Fibroblast of lung (primary cell): ENCODE measurements around the gene KIAA0319L.
"Not testable (repeated sequence)": the region's sequence is repeated elsewhere in the genome, so short reads cannot be mapped to it uniquely, and the experiment has no call there.

Source experiments
- CTCF ChIP-seq, 2 donors: IDR thresholded peaks in 1 of 2; conservative IDR thresholded peaks in 1 of 2; 1 replicate in 1 of 2; 2 replicates in 1 of 2; pipeline ENCODE4 v1.5.1; 2011 to 2012; ENCODE audit warnings: low read length in 2 of 2, control low read depth in 1 of 2, inconsistent platforms in 1 of 2, low read depth in 1 of 2, mild to moderate bottlenecking in 1 of 2
- EZH2 ChIP-seq: IDR thresholded peaks from 2 replicates; pipeline ENCODE4 v1.5.1; 2012; ENCODE audit warnings: low read length, control low read depth, mild to moderate bottlenecking; ENCODE audit errors: missing control alignments

DNA sequence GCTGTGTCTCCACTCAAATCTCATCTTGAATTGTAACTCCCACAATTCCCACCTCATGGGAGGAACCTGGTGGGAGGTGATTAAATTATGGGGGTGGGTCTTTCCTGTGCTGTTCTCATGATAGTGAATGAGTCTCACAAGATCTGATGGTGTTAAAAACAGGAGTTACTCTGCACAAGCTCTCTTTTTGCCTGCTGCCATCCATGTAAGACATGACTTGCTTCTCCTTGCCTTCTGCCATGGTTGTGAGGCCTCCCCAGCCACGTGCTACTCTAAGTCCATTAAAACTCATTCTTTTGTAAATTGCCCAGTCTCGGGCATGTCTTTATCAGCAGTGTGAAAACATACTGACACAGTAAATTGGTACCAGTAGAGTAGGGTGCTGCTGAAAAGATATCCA is 93.5 kb downstream of the KIAA0319L start:
- not testable (repeated sequence) for TF ChIP-seq CTCF (conservative IDR thresholded peaks at IDR 0.05 in 1 of 2, IDR thresholded peaks at IDR 0.05 in 1 of 2; ENCODE audit: low read depth in 1 of 2, low read length in 2 of 2); EZH2
